ENCODE measurements around the gene CLK3.

Gene CLK3

GRCh38 chr15:74603789-74604705, 11.6 kb upstream of the CLK3 start:
- DNase-seq, result no peak

- no peak for DNase-seq
These were observed 10.4 kb upstream of the CLK3 start for GRCh38 chr15:74604983-74605794.

DNA sequence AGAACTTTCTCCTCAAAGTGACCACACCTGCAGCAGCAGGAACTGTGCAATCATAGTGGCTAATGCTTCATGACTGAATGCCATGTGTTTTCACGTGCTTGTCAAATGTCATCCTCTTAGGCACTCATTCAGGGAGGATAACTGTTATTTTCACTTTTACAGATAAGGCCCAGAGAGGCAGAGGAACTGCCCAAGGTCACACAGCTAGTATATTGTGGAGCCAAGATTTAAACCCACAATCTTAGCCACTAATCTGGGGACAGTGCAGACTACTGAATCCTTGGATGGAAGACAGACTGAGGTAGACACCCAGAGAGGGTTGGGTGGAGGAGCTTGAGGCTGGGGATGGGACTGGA, 9.9 kb upstream of the CLK3 start:
- no peak for DNase-seq

GRCh38 chr15:74608786-74609185, 6.8 kb upstream of the CLK3 start:
- no peak for DNase-seq

DNA sequence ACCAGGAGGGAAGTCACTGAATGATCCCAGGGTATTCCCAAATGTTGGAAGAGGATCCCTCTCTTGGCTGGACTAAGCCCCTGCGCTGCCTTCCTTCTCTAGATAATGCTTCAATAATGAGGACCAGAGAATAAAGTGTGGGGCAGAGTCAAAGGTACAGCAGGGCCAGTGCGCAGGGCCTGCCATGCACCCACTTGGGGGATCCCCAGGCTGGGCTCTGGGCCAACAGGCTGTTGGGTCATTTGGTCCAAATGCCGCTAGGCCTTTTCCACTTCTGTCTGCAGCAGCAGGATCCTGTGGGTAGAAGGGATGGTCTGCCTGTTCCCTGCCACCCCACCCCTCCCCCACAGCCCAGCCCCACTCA, 5.7 kb upstream of the CLK3 start:
- DNase-seq, result no peak

GRCh38 chr15:74610302-74610951, 5.2 kb upstream of the CLK3 start:
- DNase-seq, result no peak

- no peak for DNase-seq
These were observed 4.3 kb upstream of the CLK3 start for GRCh38 chr15:74611341-74611740.

DNA sequence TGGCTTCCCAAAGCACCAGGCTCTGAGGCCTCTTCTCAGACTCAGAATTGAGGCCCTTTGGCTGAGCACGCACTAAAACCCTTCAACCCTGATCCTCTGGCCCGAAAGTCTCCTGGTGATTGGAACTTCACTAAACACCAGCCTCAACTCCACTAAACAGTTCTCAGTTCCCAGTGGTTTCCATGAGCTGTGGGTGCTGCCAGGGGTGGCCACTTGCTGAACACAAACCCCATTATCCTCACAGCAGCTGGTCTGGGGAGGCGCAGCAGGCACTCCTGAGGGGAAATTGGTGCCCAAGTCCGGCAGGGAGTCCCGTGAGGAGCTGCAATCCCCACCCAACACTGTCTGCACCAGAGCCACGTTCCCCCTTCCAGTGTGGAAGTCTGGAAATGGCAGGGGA, 3.8 kb upstream of the CLK3 start:
- DNase-seq, result no peak

DNA sequence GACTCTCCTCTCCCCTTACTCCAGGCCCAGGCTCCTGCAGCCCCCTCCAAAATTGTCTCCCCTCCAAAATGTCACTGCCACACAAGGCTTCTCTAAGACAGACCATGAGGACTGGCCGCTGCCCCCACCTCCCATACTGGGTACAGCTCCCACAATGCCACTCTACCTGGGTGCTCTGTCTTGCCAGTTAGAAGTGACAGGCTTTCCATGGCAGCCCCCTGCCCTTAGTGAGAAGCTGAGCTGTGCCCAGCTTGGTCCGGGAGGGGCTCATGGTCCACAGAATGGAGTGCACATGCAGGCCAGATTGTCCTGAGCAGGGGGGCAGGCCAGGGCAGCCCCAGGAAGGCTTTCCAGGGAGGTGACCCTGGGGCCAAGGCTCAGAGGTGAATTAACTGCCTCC, 3.0 kb upstream of the CLK3 start:
- DNase-seq, result no peak

GRCh38 chr15:74613089-74613952, 2.3 kb upstream of the CLK3 start:
- DNase-seq, result no peak

DNA sequence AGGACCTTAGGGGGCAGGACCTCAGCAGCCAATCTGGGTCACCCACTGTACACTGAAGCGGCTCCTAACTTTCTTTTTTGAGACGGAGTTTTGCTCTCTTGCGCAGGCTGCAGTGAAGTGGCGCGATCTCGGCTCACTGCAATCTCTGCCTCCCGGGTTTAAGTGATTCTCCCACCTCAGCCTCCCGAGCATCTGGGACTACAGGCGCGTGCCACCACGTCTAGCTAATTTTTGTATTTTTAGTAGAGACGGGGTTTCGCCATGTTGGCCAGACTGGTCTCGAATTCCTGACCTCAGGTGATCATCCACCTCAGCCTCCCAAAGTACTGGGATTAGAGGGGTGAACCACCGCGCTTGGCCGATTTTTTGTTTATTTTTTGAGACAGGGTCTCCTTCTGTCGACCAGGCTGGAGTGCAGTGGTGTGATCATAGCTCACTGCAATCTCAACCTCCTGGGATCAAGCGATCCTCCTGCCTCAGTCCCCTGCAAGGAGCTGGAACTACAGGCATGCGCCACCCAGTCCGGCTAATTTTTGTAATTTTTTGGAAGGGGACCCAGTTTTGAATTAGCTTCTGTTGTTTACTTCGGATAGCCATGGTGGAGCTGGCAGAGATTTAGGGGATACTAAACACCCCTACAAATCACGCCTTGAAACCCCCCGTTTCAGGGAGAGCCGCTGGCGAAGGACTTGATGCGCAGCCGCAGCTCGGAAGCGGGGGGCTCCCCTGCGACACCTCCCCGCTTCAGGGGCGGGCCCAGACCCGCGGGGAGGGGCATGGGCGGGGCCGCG, 1.5 kb upstream of the CLK3 start:
- no peak for DNase-seq

GRCh38 chr15:74614744-74615507, 710 bp upstream of the CLK3 start:
- peak; percentile 87 to 88 for DNase-seq

- DNase-seq, result peak; percentile 62 to 65
These were observed 817 bp downstream of the CLK3 start for GRCh38 chr15:74616366-74616939.

GRCh38 chr15:74616996-74617395, 1.4 kb downstream of the CLK3 start:
- DNase-seq, result no peak

DNA sequence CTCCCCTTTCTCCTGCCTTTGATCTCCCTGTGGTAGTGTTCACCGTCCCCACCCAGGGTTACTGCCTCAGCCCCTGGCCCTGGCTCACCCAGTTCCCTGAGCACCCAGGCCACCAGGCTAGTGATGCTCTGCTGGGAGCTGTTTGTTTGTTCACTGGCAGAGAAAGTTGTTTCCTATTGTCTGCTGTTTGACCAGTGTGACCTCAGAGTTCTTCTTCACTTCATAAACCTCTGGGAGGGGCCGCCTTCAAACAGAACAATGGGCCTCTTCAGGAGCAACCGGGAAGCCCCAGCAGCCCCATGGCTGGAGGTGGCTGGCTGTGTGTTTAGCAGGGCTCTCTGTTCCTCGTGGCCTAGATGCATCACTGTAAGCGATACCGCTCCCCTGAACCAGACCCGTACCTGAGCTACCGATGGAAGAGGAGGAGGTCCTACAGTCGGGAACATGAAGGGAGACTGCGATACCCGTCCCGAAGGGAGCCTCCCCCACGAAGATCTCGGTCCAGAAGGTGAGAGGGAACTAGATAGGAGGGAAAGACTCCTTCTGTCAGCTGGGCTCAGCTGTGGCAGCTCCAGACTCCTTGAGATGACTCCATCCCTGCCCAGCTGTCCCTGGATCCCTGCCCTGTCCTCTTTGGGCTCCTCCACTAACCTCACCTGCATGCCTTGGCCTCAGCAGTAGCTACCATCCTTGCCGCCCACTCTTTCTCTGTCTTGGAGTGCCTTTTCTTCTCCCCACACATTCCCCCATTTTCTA, 3.4 kb downstream of the CLK3 start:
- DNase-seq, result no peak

- no peak for DNase-seq
These were observed 4.4 kb downstream of the CLK3 start for GRCh38 chr15:74619916-74620635.

DNA sequence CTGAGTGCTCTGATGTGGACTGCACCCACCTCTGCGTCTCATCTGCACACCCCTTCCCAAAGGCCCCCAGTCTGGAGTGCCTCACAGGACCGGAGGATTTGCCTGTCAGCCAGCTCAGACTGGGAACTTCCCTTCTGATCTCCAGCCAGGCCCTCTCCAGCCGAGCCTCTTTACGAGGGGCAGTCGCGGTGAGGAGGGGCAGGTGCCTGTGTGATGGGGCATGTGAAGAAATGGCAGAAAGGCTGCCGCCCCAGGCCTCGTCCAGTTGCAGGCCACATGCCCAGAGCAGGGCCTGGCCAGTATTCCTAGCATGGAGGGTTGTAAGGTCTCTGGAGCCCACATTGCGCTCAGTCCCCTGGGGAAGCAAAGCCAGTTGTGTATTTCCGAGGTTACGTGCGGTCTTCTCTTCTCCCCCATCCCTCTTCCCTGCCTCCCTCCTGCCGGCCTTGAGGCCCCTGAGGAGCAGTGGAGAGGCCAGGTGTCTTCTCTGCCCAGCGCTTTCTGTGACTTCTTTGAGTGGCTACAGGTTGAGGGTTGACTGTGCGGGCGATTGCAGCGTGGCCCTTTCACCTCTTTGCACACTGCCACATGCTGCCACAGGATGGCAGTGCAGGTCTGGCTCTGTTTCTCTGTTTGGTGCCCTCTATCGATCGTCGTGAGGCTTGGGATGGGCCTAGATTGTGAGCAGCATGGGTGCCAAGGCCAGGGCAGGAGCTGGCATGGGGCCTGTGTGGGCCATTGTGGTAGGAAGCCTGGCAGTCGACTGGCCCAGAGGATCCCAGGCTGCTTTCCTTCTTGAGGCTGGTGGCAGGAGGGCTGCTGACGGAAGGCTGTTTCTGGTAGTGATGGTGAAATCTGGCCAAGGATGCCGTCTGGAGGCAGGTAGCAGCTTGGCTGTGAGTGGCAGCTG, 5.3 kb downstream of the CLK3 start:
- DNase-seq, result peak; percentile 64 to 70

GRCh38 chr15:74621546-74621920, 5.9 kb downstream of the CLK3 start:
- DNase-seq, result no peak
